Measurements from ENCODE around the gene CFLAR.
"Not testable (repeated sequence)": the region's sequence is repeated elsewhere in the genome, so short reads cannot be mapped to it uniquely, and the experiment has no call there.

The CFLAR gene

DNA sequence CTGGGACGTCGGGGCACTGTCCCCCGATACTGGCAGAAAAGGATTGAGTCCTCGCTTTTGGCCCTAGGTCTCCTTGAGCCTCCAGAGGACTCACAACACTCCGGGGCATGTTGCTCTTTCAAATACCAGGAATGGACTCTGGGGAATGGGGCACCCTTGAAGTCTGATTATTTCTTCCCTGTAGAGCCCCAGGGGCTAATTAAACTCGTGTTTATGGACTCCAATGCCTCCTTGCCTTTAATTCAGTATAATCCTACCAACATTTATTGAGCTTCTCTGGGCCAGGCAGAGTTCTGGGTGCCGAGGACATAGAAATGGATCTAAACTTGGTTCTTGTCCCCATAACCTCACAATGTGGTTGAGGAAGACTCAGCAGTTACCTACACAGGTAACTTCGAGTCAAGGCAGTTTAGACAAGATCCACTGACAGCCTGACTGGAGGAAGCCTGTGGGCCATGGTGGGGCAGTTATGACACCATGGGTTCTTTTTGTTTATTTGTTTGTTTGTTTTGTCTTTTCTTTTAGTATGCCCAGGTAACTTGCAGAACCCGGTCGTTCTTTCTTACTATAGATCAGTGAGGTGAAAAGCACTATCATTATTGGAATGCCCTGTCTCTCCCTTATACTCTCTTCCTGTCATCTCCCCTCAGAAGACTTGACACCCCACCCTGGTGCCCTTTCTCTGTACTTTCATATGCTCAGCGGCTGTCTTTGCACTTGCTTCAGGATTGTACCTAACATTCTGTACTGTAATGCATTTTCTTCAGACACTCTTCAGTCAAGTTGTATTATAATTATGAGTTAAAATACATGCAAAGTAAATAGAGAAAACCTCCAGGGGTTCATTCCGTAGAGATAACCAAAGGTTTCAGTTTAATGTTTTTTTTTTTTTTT is 3.2 kb downstream of the CFLAR start:
- no peak for FAIRE-seq

DNA sequence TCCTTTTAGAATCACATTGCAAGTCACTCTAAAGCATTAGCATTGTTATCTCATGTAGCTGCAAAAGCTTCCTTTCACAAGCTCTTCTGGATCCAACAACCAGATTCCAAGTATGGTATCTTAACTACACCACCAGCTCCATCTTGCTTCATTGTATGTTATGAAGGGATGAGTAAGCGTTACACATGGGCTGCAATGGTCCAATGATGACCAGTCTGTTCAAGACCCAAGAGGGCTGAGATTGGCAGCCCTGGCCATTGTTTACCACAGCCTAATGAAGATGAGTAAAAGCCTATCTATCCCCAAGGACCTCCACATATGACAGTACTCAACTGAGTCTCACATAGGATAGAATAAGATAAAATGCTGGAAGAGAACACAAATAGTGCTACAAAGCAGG is 6.3 kb downstream of the CFLAR start:
- no peak for FAIRE-seq

DNA sequence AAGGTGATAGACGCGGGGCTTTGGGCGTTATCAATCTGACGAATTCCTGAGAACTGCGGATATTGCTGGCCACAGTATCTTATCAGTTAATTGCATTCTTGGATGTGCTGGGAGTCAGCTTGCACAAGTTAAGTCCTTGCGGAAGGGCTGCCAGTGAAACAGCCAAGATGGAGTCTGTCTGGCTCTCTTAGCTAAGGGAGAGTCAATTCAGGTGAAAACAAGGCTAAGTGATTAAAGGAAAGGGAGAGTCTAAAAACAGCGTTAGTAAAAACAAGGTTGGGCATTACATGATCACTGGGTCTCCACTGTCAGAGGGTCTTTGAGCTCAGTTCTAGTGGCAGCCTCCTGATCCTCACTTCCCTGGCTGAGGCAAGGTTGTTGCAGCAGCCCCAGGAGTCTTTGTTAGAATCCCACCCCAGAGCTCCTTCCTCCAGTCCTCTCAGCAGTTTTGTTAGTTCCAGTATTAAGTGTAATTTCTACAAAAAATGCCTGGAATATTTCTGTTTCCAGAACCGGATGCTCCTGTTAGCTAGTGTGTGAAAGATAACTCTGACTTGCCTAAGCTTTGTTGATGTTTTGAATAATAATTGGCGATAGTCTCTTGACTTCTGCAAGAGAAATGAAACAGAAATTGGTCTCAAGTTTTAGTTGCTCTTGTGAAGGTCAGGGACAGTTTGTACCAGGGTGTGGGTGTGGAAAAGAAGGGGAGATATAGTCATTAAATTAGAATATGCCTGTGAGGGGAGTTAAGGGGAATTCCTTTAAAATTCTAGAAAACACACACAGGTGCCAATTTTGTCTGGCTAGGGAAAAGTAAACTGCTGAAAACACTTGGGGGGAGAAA is 10.6 kb downstream of the CFLAR start:
- no peak for FAIRE-seq

DNA sequence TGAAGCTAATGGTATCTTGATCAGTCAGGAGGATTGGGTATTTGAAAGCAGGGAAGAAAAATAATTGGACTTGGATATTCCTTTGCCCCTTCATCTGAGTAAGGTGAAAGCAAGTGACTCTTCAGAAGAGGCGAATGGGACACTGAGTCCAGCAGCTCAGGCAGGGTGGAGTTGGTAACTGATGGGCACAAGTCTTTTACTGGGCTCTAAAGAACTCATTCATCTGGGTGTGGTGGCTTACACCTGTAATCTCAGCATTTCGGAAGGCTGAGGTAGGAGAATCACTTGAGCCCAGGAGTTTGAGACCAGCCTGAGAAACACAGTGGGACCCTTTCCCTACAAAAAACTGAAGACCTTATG is 11.2 kb downstream of the CFLAR start:
- no peak for FAIRE-seq

DNA sequence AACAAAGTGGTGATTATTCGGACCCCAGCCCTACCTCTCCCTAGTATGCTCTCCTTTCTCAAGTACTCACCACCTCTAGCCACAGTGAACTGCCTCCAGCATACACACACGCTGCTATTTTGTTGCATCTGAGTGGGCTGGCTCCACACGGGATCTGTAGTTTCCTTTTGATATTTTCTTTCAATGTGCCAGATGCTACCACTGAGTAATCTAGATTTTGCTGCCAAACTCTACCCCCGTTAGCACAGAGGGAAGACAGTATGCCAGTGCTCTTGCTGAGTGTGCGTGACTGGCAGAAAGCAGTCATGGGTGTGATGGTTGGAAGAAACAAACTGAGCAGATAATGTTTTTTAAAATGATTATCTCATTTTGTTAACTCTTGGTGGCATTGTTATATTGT is 11.6 kb downstream of the CFLAR start:
- no peak for FAIRE-seq

DNA sequence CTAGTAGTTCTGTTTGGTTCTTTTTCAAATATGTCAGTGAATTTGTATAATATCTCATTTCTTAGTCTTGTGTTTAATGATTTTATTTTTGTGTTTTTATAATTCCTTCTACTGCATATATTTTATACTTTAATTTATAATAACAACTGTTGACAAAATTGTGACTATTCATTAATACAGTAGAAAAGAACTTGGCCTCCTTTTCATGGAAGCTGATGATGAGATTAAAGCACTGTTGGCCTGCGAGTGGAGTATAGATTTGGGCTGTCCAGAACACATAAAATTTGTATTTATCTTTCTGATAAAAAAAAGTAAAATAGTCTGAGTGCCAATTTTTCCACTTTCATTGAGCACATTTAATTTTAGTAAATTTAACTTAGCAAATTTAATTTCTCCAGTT is 12.1 kb downstream of the CFLAR start:
- FAIRE-seq, result no peak

DNA sequence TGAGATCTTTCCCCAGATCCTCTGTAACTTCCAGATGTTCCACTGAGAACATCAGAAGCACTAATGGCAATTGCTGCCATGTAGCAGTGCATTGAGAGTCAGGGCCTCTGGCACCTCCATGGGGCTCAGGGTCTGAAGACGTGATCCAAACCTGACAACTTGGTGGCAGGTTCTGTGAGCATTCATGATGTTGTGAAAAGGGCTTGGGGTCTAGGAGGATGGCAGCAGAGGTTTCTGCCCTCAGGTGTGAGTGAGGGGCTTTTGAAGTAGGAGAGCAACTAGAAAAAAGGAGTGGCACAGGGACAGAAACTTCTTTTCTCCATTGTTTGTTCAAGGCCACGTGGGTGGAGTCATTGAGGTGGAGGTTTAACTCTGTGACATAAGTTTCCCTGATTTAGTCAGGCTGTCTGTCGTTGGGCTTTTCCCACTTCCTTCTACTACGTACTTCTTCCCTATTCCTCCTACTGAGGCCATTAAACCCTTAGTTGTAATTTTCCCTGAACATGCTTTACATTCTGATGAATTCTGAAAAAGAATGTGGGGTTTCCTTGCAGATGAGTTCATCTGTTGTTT is 13.1 kb downstream of the CFLAR start:
- no peak for FAIRE-seq

DNA sequence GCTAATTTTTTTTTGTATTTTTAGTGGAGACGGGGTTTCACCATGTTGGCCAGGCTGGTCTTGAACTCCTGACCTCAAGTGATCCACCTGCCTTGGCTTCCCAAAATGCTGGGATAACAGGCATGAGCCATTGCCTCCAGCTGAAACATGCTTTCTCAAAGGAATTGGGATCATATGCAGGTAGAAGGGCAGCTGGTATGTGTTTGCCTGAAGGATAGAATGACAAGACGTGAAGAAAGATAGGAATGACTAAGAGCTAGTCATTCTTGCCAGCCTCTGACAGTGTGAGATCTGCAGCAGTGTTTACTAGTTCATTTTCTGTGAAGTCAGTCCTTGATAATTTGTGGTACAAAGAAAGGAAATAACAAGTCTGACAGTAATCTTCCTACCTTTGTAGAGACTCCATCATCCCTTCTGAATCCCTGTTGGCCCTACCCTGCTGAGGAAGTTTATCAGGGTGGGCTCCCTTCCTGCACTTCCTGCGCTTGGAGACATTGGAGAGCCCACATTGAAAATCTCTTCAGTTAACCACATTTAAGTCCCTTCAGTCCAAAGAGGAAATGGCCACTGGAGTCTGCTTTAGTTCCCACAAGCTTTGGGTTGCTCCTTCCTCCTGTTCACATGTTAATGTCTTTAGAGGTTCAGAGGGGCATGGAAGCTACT is 14.7 kb downstream of the CFLAR start:
- FAIRE-seq, result no peak

DNA sequence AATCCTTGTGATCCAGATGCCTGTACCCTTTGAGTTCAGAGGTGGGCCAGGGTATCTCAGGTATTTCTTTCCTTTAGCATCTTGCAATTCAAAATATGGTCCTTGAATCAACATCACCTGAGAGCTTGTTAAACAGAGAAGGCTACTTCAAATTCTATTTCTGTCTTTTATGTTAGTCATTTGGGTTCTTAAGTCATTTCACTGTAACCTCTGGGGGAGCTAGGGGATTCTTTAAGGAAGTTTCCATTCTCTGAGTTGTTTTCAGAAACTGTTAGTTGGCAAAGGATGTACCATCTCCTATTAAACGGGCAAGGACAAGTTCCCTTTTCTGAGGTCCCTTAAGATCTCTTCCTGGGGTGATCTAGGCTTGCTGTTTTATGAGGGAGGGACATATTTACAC is 16.6 kb downstream of the CFLAR start:
- no peak for FAIRE-seq

DNA sequence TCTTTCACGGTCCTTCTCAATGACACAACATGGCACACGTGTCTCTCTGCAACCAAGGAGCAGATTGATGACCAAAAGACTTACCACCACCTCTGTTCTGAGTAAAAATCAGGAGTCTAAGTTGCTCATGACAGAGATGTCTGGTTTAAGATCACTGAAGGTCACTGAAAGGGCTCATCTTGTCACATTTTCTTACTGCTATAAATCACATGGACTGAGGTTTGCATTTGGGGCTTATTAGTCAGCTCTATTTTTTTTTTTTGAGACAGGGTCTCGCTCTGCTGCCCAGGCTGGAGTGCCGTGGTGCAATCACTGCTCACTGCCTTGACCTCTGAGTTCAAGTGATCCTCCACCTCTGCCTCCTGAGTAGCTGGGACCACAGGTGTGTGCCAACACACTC is 19.4 kb downstream of the CFLAR start:
- FAIRE-seq, result no peak

DNA sequence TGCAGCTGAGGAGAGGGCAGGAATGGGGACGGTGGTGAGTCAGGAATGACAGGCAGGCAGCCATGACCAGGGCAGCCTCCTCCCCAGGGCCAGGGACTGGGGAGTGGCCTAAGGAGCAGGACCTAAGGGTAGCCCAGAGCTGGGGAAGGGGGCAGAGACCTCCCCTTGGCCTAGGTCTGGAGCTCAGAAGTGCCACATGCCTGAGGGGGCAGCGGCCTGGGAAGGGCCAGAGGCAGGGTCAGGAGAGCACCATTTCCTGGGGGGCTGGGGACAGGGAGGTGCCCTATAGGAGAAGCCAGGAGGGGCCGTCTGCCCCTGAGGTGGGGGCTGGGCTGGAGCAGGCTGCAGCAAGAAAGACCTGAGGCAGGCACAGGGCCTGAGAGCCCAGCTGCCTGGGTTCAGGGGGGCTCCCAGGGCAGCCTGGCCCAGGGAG is 20.9 kb downstream of the CFLAR start:
- FAIRE-seq, result no peak

DNA sequence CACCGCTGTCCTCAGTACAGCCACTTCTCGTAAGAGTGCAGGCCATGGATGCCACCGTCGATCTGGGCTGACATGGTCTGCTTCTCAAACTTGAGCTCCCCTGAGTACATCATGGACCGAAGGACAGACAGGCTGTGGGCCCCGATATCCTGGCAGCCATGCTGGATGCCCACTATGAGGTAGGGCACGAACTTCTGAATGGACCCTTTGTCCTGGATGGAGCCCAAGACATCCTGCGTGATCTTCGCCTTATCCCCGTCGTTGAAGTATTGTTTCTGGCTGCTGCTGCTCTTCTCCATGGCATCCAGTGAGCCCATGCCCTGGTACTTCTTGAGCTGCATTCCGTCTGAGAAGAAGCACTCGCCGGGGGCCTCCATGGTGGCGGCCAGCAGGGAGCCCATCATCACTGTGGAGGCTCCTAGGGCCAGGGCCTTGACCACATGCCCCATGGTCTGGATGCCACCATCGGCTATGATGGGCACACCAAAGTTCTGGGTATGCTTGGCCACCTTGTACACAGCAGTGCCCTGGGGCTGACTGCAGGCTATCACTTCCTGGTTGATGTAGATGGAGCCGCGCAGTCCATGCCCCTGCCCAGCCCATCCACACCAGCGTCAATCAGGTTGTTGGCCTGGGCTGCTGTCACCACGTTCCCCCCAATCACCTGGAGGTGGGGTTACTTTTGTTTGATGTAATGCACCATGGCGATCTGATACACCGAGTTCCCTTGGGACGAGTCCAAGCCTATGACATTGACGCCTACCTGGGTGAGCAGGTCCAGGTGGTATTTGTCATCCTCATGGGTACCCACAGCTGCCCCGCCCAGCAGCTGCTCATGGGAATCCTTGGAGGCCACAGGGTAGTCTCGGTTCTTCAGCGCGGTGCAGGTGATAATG is 21.8 kb downstream of the CFLAR start:
- FAIRE-seq, result no peak

DNA sequence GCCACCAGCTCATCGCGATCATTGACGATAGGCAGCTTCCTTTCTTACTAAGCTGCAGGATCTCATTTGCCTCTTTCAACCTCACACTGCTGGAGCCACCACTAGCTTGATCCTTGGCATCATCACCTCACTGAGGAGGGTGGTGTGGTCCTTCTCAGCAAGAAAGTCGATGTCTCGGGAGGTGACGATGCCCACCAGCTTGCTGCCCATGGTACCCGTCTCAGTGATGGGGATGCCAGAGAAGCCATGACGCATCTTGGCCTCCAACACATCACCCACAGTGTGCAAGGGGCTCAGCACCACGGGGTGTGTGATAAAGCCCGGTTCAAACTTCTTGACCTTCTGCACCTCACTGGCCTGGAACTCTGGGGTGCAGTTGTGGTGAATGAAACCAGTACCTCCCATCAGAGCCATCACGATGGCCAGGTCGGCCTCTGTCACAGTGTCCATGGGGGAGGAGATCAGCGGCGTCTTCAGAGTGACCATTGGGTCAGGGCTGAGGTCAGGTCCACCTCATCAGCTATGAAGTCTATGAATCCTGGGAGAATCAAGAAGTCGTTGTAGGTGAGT is 22.5 kb downstream of the CFLAR start:
- FAIRE-seq, result no peak

DNA sequence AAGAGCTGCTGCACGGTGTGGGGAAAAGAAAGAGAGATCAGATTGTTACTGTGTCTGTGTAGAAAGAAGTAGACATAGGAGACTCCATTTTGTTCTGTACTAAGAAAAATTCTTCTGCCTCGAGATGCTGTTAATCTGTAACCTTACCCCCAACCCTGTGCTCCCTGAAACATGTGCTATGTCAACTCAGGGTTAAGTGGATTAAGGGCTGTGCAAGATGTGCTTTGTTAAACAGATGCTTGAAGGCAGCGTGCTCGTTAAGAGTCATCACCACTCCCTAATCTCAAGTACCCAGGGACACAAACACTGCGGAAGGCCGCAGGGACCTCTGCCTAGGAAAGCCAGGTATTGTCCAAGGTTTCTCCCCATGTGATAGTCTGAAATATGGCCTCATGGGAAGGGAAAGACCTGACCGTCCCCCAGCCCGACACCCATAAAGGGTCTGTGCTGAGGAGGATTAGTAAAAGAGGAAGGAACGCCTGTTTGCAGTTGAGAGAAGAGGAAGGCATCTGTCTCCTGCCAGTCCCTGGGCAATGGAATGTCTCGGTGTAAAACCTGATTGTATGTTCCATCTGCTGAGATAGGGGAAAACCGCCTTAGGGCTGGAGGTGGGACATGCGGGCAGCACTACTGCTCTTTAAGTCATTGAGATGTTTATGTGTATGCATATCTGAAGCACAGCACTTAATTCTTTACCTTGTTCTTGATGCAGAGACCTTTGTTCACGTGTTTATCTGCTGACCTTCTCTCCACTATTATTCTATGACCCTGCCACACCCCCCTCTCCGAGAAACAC is 23.2 kb downstream of the CFLAR start:
- not testable (repeated sequence) for FAIRE-seq

DNA sequence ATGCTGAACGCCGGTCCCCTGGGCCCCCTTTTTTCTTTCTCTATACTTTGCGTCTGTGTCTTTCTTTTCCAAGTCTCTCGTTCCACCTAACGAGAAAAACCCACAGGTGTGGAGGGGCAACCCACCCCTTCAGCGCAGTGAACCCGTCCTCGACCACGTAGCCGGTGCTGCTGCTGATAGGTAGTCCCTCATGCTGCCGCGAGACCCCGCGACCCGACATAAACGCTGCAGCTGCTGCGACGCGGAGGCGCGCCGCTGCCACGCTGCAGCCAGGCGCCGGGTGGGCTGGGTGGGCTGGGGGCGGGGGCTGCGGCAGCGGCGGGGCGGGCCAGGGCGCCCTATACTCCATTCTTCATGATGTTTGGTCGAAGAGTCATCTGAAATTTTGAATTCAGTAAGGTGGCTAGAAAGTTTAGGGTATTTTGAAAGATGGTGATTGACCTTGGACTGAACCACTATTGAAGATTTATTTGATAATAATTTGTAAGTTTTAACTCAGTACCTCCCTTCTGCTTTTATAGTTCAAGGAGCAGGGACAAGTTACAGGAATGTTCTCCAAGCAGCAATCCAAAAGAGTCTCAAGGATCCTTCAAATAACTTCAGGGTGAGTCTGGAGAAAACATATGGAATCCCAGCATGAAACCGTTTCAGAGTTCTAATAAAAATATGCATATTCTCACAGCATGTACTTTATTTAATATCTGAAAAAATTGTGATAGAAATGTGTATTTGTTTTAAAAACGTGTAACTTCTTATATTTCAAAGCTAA is 24.1 kb downstream of the CFLAR start:
- FAIRE-seq, result no peak

DNA sequence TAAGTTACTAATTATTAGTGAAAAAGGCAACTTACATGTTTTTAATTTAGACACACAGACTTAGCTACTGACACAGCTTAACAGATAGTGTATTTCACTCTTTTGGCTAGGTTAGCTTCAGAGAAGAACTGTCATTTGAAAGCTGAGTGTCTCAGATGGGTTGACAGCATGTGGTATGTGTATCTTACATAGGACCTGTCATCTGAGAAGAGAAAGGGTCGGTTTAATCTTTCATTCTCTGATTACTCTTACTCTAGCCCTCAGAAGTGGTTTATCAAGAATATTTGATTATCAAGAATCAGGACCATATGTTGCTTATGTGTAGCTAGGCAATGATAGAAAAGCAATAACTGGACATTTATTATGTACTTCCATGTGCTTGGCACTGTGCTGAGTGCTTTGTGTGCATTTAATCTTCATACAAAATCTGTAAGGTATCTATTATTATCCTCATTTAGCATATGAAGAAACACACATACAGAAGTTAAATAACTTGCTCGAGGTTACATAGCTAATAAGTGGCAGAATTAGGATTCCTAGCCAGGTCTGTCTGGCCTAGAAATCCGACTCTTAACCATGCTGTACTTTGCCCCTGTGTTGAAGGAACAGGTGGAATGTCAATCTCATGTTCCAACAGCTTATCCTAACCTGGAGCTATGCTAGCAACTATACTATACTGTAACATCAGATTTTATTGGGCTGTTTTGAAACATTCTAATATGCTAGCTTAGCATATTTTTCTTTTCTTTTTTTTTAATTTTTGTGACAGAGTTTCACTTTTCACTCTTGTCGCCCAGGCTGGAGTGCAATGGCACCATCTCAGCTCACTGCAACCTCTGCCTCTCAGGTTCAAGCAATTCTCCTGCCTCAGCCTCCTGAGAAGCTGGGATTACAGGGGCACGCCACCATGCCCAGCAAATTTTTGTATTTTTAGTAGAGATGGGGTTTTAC is 28.4 kb downstream of the CFLAR start:
- no peak for FAIRE-seq

DNA sequence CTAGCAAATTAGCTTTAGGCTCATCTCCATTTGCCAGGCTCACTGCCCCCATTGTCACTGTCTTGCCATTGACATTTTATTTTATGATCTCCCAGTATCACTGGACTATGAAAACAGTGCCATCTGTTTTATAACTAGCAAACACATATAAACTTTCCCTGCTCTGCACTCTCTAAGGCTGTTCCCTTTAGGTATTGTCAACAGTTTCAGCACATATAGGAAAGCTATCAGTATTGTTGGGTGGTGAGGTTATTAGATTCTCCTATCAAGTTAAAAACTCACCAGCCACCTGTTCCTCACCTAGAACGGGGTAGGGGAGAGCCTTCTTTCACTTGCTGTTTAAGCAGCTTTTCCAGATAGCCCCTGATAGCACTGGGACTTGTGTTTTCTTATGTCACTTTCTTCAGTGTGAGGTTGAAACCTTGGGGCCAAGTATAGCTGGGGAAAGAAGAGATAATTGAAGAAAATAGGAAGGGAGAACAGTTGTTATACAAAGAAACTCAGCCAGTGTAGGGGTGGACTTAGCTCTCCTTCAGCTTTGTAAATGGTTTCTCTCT is 32.5 kb downstream of the CFLAR start:
- FAIRE-seq, result no peak

DNA sequence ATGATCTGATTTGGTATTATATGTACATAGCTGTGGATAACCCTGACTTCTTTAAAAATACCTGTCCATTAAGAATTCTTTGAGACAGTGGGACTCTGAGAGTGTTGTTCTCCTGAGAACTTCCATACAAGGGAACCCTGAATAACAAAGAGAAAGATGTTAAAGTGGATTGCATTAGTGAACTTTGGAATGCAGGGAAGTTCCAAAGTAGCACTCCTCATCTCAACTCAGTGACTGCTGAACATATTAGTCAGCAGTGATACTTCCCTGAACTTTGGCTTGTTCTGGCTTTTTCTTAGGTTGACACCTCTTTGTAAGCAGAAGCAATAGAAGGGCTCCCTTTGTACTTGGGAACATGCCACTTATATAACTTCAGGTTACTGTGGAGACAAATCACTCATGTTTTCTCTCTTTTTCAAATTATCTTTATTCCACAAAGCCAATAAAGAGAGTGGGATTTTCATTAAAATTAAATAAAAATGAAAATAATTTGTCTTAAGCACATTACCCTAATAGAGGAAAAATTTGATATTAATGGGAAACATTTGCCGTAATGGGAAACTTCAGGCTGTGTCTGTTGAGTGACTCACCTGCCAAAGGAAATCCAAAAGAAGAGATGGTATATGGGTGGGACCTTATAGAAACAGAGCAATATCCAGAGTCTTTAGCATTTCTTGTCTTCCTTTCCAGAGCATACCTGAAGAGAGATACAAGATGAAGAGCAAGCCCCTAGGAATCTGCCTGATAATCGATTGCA is 33.3 kb downstream of the CFLAR start:
- no peak for FAIRE-seq

All from TTC549 (cell line).